ENCODE measurements around the gene CLTCL1.

- TF ChIP-seq, protein P1, sequence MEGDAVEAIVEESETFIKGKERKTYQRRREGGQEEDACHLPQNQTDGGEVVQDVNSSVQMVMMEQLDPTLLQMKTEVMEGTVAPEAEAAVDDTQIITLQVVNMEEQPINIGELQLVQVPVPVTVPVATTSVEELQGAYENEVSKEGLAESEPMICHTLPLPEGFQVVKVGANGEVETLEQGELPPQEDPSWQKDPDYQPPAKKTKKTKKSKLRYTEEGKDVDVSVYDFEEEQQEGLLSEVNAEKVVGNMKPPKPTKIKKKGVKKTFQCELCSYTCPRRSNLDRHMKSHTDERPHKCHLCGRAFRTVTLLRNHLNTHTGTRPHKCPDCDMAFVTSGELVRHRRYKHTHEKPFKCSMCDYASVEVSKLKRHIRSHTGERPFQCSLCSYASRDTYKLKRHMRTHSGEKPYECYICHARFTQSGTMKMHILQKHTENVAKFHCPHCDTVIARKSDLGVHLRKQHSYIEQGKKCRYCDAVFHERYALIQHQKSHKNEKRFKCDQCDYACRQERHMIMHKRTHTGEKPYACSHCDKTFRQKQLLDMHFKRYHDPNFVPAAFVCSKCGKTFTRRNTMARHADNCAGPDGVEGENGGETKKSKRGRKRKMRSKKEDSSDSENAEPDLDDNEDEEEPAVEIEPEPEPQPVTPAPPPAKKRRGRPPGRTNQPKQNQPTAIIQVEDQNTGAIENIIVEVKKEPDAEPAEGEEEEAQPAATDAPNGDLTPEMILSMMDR (IDR thresholded peaks at IDR 0.05), result no peak
- TF ChIP-seq POLR2A (IDR thresholded peaks at IDR 0.05), result no peak
These were observed 141.5 kb downstream of the CLTCL1 start, which contains the start of gene GSC2 for GRCh38 chr22:19149991-19150390.

Data from right lobe of liver (tissue), 4 donors.